NCI-H2196 treated with DMSO at 0.1 percent for 48 hours (cell line): ENCODE results near the gene GLS.
A peak's percentile ranks its signal among the peaks of the same experiment; 100 is the strongest.

Experiments used
- DNase-seq: peaks from one replicate; lab custom pipeline; 2025; ENCODE audit not compliant: unreplicated experiment; lab: John Stamatoyannopoulos, UW

The GLS gene

DNA sequence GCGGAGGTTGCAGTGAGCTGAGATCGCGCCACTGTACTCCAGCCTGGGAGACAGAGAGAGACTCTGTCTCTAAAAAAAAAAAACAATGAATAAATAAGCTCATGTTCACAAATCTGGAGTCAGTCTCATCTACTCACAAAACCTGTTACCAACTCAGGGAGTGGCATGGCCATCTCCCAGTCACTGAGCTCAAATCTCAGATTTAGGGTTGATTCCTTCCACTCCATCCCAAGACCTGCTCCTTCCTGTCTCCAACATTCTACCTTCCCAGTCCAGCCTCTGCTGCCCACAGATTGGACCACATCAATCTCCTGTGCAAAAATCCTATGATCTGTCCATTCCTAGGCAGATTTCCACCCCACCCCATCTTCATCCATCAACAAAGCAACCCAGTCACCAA is 131.7 kb downstream of the GLS start:
- DNase-seq = no peak

- DNase-seq = no peak
These were observed 132.4 kb downstream of the GLS start for GRCh38 chr2:191012845-191013681.

DNA sequence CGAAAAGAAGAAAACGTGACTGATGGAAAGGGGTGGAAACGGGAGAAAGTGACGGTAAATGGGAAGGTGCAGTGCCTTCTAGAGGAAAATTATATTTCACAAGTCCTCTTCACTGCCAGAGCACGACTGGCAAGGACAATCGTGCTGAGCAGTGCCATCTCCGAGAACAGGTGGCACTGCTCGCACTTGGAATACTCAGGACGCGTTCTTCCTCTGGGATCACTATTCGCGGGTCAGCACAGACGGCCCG is 133.0 kb downstream of the GLS start:
- no peak for DNase-seq

GRCh38 chr2:191013932-191014652 is 133.5 kb downstream of the GLS start, which contains the start of gene STAT1:
TSS of gene STAT1 (minus strand) at chr2:191014171. CDS start at chr2:191010003, 4,168 bp downstream.
- peak; percentile 80 for DNase-seq

DNA sequence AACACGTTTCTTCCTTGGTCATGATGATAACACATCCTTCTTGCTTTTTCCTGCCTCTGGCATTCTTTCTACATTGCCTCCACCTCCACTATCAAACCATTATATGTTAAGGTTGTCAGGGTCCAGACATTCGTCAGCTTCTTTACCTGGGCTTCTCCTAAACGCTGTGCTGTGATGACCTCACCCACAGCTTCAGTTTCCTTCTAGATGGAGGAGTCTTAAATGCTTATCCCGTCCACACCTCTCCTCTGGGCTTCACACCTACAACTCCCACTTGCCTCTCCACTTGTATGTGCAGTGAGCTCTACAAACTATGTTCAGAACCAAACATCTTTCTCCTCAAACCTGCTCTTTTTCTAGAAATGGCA is 134.0 kb downstream of the GLS start:
- no peak for DNase-seq
